ENCODE measurements around the gene ZNF727. TPM values are rescaled to one million over a fixed set of nuclear protein-coding genes. Genes with fewer than 3 reads are reported as not detected.
"Not testable (repeated sequence)": the region's sequence is repeated elsewhere in the genome, so short reads cannot be mapped to it uniquely, and the experiment has no call there.

The ZNF727 gene
- total RNA-seq (1 to 10 TPM in 1 of 2 donors, under 1 TPM in 1; 0.50 to 1.5 TPM), polyA plus RNA-seq (ENCODE audit: insufficient read length in 2 of 2) (not detected)
- long read RNA-seq, donor 1 = 0 reads
- long read RNA-seq, donor 2 = 0 reads
- long read RNA-seq, donor 3 = 0 reads
- long read RNA-seq, donor 4 = 0 reads

- Histone ChIP-seq H3K36me3 (ENCODE audit: control insufficient read depth, insufficient read depth, low read length) (no peaks in the 10 kb centered on the region), H3K9me3 (ENCODE audit: control insufficient read depth, insufficient read depth, low read length) (peaks cover 6% of the 10 kb centered on the region), H3K4me1 (ENCODE audit: control insufficient read depth, insufficient read depth, low read length) (no peaks in the 10 kb centered on the region), H3K27me3 (ENCODE audit: control insufficient read depth, insufficient read depth, low read length) (no peaks in the 10 kb centered on the region), H3K4me3 (ENCODE audit: low read depth, low read length) (no peak within 1 kb of the TSS), H3K27ac (ENCODE audit: low read depth, low read length) (no peak within 1 kb of the TSS)
- WGBS (ENCODE audit: insufficient coverage) = 4% methylated on average over 31 of the region's 33 CpGs
- peak in 1 of 6 donors; percentile 62 for DNase-seq (ENCODE audit: low read depth in 4 of 6, low spot score in 6 of 6)
Observed at GRCh38 chr7:64045301-64046040, at the start of gene ZNF727. Gene ZNF727, plus strand, starts transcription at chr7:64045434. Its CDS starts 188 bp downstream, at chr7:64045622.

- WGBS (ENCODE audit: insufficient coverage) = 92% methylated on average over 9 of the region's 10 CpGs
- H3K27me3 ChIP-seq (ENCODE audit: control insufficient read depth, insufficient read depth, low read length) = no peaks in the 10 kb centered on the region
- DNase-seq (ENCODE audit: low read depth in 4 of 6, low spot score in 6 of 6) = no peak
- H3K4me1 ChIP-seq (ENCODE audit: control insufficient read depth, insufficient read depth, low read length) = no peaks in the 10 kb centered on the region
- H3K27ac ChIP-seq (ENCODE audit: low read depth, low read length) = no peak within 1 kb of the TSS
- no peak within 1 kb of the TSS for H3K4me3 ChIP-seq (ENCODE audit: low read depth, low read length)
- peaks cover 1% of the 10 kb centered on the region for H3K9me3 ChIP-seq (ENCODE audit: control insufficient read depth, insufficient read depth, low read length)
- no peaks in the 10 kb centered on the region for H3K36me3 ChIP-seq (ENCODE audit: control insufficient read depth, insufficient read depth, low read length)
Observed at GRCh38 chr7:63998549-63998948, 46.7 kb upstream of the ZNF727 start, which contains the start of gene ZNF722. Gene ZNF722, plus strand, starts transcription at chr7:63998849. Its CDS starts 113 bp downstream, at chr7:63998962.

- H3K4me3 ChIP-seq (ENCODE audit: low read depth, low read length); DNase-seq (ENCODE audit: low read depth in 4 of 6, low spot score in 6 of 6); H3K36me3 ChIP-seq (ENCODE audit: control insufficient read depth, insufficient read depth, low read length); H3K27me3 ChIP-seq (ENCODE audit: control insufficient read depth, insufficient read depth, low read length); H3K9me3 ChIP-seq (ENCODE audit: control insufficient read depth, insufficient read depth, low read length); H3K4me1 ChIP-seq (ENCODE audit: control insufficient read depth, insufficient read depth, low read length); H3K27ac ChIP-seq (ENCODE audit: low read depth, low read length): not testable (repeated sequence)
- WGBS (ENCODE audit: insufficient coverage) = no CpG with 5 or more reads among the region's 2 CpGs
Observed at GRCh38 chr7:64015496-64015895, 29.7 kb upstream of the ZNF727 start.

- 76% methylated on average over 2 of the region's 3 CpGs for WGBS (ENCODE audit: insufficient coverage)
- Histone ChIP-seq H3K9me3 (ENCODE audit: control insufficient read depth, insufficient read depth, low read length) (peaks cover 4% of the 10 kb centered on the region), H3K27ac (ENCODE audit: low read depth, low read length) (no peak overlapping the region), H3K27me3 (ENCODE audit: control insufficient read depth, insufficient read depth, low read length) (no peaks in the 10 kb centered on the region), H3K4me3 (ENCODE audit: low read depth, low read length) (no peak overlapping the region), H3K36me3 (ENCODE audit: control insufficient read depth, insufficient read depth, low read length) (no peaks in the 10 kb centered on the region), H3K4me1 (ENCODE audit: control insufficient read depth, insufficient read depth, low read length) (no peaks in the 10 kb centered on the region)
- DNase-seq (ENCODE audit: low read depth in 4 of 6, low spot score in 6 of 6) = no peak
Observed at GRCh38 chr7:64035388-64035787, 9.8 kb upstream of the ZNF727 start.

GRCh38 chr7:64037095-64037494, 8.1 kb upstream of the ZNF727 start:
- no peak overlapping the region for H3K4me3 ChIP-seq (ENCODE audit: low read depth, low read length)
- no peaks in the 10 kb centered on the region for H3K4me1 ChIP-seq (ENCODE audit: control insufficient read depth, insufficient read depth, low read length)
- WGBS (ENCODE audit: insufficient coverage) = 13% methylated on average over 21 of the region's 21 CpGs
- H3K27me3 ChIP-seq (ENCODE audit: control insufficient read depth, insufficient read depth, low read length) = no peaks in the 10 kb centered on the region
- no peaks in the 10 kb centered on the region for H3K36me3 ChIP-seq (ENCODE audit: control insufficient read depth, insufficient read depth, low read length)
- H3K27ac ChIP-seq (ENCODE audit: low read depth, low read length) = no peak overlapping the region
- peaks cover 4% of the 10 kb centered on the region for H3K9me3 ChIP-seq (ENCODE audit: control insufficient read depth, insufficient read depth, low read length)
- no peak for DNase-seq (ENCODE audit: low read depth in 4 of 6, low spot score in 6 of 6)

GRCh38 chr7:64046041-64046389, 781 bp downstream of the ZNF727 start:
- Histone ChIP-seq H3K27ac (ENCODE audit: low read depth, low read length) (no peak overlapping the region), H3K4me3 (ENCODE audit: low read depth, low read length) (no peak overlapping the region), H3K36me3 (ENCODE audit: control insufficient read depth, insufficient read depth, low read length) (no peaks in the 10 kb centered on the region), H3K9me3 (ENCODE audit: control insufficient read depth, insufficient read depth, low read length) (peaks cover 6% of the 10 kb centered on the region), H3K4me1 (ENCODE audit: control insufficient read depth, insufficient read depth, low read length) (no peaks in the 10 kb centered on the region), H3K27me3 (ENCODE audit: control insufficient read depth, insufficient read depth, low read length) (no peaks in the 10 kb centered on the region)
- no CpG with 5 or more reads among the region's 12 CpGs for WGBS (ENCODE audit: insufficient coverage)
- DNase-seq (ENCODE audit: low read depth in 4 of 6, low spot score in 6 of 6) = no peak

- not testable (repeated sequence) for H3K4me1 ChIP-seq (ENCODE audit: control insufficient read depth, insufficient read depth, low read length); DNase-seq (ENCODE audit: low read depth in 4 of 6, low spot score in 6 of 6); H3K4me3 ChIP-seq (ENCODE audit: low read depth, low read length); H3K36me3 ChIP-seq (ENCODE audit: control insufficient read depth, insufficient read depth, low read length); H3K27me3 ChIP-seq (ENCODE audit: control insufficient read depth, insufficient read depth, low read length); H3K27ac ChIP-seq (ENCODE audit: low read depth, low read length)
- H3K9me3 ChIP-seq (ENCODE audit: control insufficient read depth, insufficient read depth, low read length) = peaks cover 32% of the 10 kb centered on the region
- no CpG with 5 or more reads among the region's 3 CpGs for WGBS (ENCODE audit: insufficient coverage)
Observed at GRCh38 chr7:64077837-64078698, 32.8 kb downstream of the ZNF727 start.

GRCh38 chr7:64078699-64078994, 33.4 kb downstream of the ZNF727 start:
- DNase-seq (ENCODE audit: low read depth in 4 of 6, low spot score in 6 of 6) = no peak
- Histone ChIP-seq H3K4me3 (ENCODE audit: low read depth, low read length) (no peak overlapping the region), H3K9me3 (ENCODE audit: control insufficient read depth, insufficient read depth, low read length) (peaks cover 32% of the 10 kb centered on the region), H3K4me1 (ENCODE audit: control insufficient read depth, insufficient read depth, low read length) (no peaks in the 10 kb centered on the region), H3K36me3 (ENCODE audit: control insufficient read depth, insufficient read depth, low read length) (no peaks in the 10 kb centered on the region), H3K27me3 (ENCODE audit: control insufficient read depth, insufficient read depth, low read length) (no peaks in the 10 kb centered on the region), H3K27ac (ENCODE audit: low read depth, low read length) (no peak overlapping the region)
- no CpG with 5 or more reads among the region's 2 CpGs for WGBS (ENCODE audit: insufficient coverage)

GRCh38 chr7:64087501-64087900, 42.3 kb downstream of the ZNF727 start:
- Histone ChIP-seq H3K36me3 (ENCODE audit: control insufficient read depth, insufficient read depth, low read length) (no peaks in the 10 kb centered on the region), H3K27ac (ENCODE audit: low read depth, low read length) (no peak overlapping the region), H3K4me3 (ENCODE audit: low read depth, low read length) (no peak overlapping the region), H3K4me1 (ENCODE audit: control insufficient read depth, insufficient read depth, low read length) (no peaks in the 10 kb centered on the region), H3K27me3 (ENCODE audit: control insufficient read depth, insufficient read depth, low read length) (no peaks in the 10 kb centered on the region), H3K9me3 (ENCODE audit: control insufficient read depth, insufficient read depth, low read length) (peaks cover 2% of the 10 kb centered on the region)
- WGBS (ENCODE audit: insufficient coverage) = 48% methylated on average over 2 of the region's 3 CpGs
- no peak for DNase-seq (ENCODE audit: low read depth in 4 of 6, low spot score in 6 of 6)

All from spinal cord (tissue), 10 donors.